MCF 10A (cell line): ENCODE measurements around the gene NLRC4. TPM values are rescaled to one million over a fixed set of nuclear protein-coding genes. Genes with fewer than 3 reads are reported as not detected.
A peak's percentile ranks its signal among the peaks of the same experiment; 100 is the strongest.

ENCODE experiments used
- BruUV-seq: library from RNA; stranded (reverse); fragments of 400-500 nt; replicated peaks from 2 replicates; lab custom pipeline; 2021; lab: Mats Ljungman, UMichigan
- CTCF ChIA-PET: fragments of 300-600 bp; sonication (Branson Sonifier 250); formaldehyde crosslinking; extraction: SDS; loops from one replicate; lab custom pipeline; 2021; ENCODE audit warnings: antibody characterized with exemption, inconsistent platforms; lab: Yijun Ruan, JAX
- POLR2A ChIA-PET: fragments of 300-600, 350-650 bp; sonication (Branson Sonifier 250); formaldehyde crosslinking; extraction: SDS; loops from one replicate; lab custom pipeline; 2020; ENCODE audit warnings: antibody characterized with exemption, inconsistent platforms; lab: Yijun Ruan, JAX
- DNase-seq: peaks from one replicate; pipeline ENCODE4 v3.0.0-alpha.2; 2018; ENCODE audit not compliant: unreplicated experiment
- H3K27ac Mint-ChIP-seq: one replicate; pipeline ENCODE4 v1.8.0; 2022; ENCODE audit warnings: mild to moderate bottlenecking, low read depth, mixed read lengths; ENCODE audit not compliant: unreplicated experiment
- H3K27me3 Mint-ChIP-seq: one replicate; pipeline ENCODE4 v1.8.0; 2022; ENCODE audit warnings: mixed read lengths; ENCODE audit not compliant: insufficient read depth, unreplicated experiment
- H3K36me3 Mint-ChIP-seq: one replicate; pipeline ENCODE4 v1.8.0; 2022; ENCODE audit warnings: mild to moderate bottlenecking, moderate library complexity, mixed read lengths; ENCODE audit not compliant: insufficient read depth, unreplicated experiment
- H3K4me1 Mint-ChIP-seq: one replicate; pipeline ENCODE4 v1.8.0; 2022; ENCODE audit warnings: mixed read lengths; ENCODE audit not compliant: insufficient read depth, unreplicated experiment
- H3K4me3 Mint-ChIP-seq: one replicate; pipeline ENCODE4 v1.8.0; 2022; ENCODE audit warnings: mild to moderate bottlenecking, moderate library complexity, mixed read lengths; ENCODE audit not compliant: unreplicated experiment
- H3K9me3 Mint-ChIP-seq: one replicate; pipeline ENCODE4 v1.8.0; 2022; ENCODE audit warnings: mixed read lengths; ENCODE audit not compliant: unreplicated experiment
- CTCF ChIP-seq: fragments of 200-600 bp; IDR thresholded peaks from one replicate; pipeline ENCODE4 v1.8.0; 2022; ENCODE audit warnings: antibody characterized with exemption, mild to moderate bottlenecking; ENCODE audit not compliant: unreplicated experiment
- intact Hi-C: fragments of 100-400 bp; cut with micrococcal nuclease; formaldehyde crosslinking; loops from 2 replicates; pipeline ENCODE4 v1.14.1; 2022
- total RNA-seq: library from RNA; stranded (reverse); gene quantifications from 2 replicates; pipeline ENCODE4 v1.2.3, GENCODE V29; 2022

Gene NLRC4
- total RNA-seq, 1 experiment from 2014 or later: 0.12 TPM

GRCh38 chr2:32235315-32235714 lies 29.4 kb downstream of the NLRC4 start:
- Mint-ChIP-seq H3K36me3 (peaks cover 22% of the 10 kb centered on the region), H3K27ac (peak overlapping the region; percentile 0), H3K4me1 (peaks cover 29% of the 10 kb centered on the region), H3K9me3 (peaks cover 8% of the 10 kb centered on the region), H3K27me3 (no peaks in the 10 kb centered on the region), H3K4me3 (no peak overlapping the region)
- intact Hi-C loops: no loop called here
- ChIA-PET CTCF (interaction anchor here (0.9 kb wide), 1 partner anchor 11 kb away, joined by 3 read pairs; no protein-coding TSS in a partner anchor), POLR2A (interaction anchor here (0.6 to 4.2 kb wide), 13 partner anchors 9 to 1204 kb away, joined by 3 to 20 read pairs (median 3); partner anchors contain the start of genes SLC30A6 and YIPF4)
- DNase-seq: peak; percentile 82
- no peak for TF ChIP-seq CTCF
- no TSS peak for BruUV-seq

- intact Hi-C loops: no loop called here
- Mint-ChIP-seq H3K36me3 (peaks cover 26% of the 10 kb centered on the region), H3K27ac (no peak overlapping the region), H3K9me3 (peaks cover 8% of the 10 kb centered on the region), H3K4me1 (peaks cover 29% of the 10 kb centered on the region), H3K27me3 (no peaks in the 10 kb centered on the region), H3K4me3 (no peak overlapping the region)
- ChIA-PET POLR2A (interaction anchor here (0.6 to 1.1 kb wide), 2 partner anchors 34 to 59 kb away, joined by 3 read pairs; no protein-coding TSS in a partner anchor), CTCF (interaction anchor here (1.0 kb wide), 1 partner anchor 14 kb away, joined by 3 read pairs; no protein-coding TSS in a partner anchor)
- DNase-seq: no peak
- no TSS peak for BruUV-seq
- no peak for TF ChIP-seq CTCF
These were observed 32.7 kb downstream of the NLRC4 start for GRCh38 chr2:32231959-32232358.

GRCh38 chr2:32229635-32230034 lies 35.1 kb downstream of the NLRC4 start:
- intact Hi-C loops: no loop called here
- peaks cover 34% of the 10 kb centered on the region for H3K36me3 Mint-ChIP-seq
- POLR2A ChIA-PET: interaction anchor here (0.5 to 1.5 kb wide), 2 partner anchors 12 to 222 kb away, joined by 3 to 6 read pairs; no protein-coding TSS in a partner anchor
- peaks cover 8% of the 10 kb centered on the region for H3K9me3 Mint-ChIP-seq
- no peak overlapping the region for H3K4me3 Mint-ChIP-seq
- no peak for DNase-seq
- no TSS peak for BruUV-seq
- H3K4me1 Mint-ChIP-seq: peaks cover 20% of the 10 kb centered on the region
- no peak overlapping the region for H3K27ac Mint-ChIP-seq
- CTCF ChIA-PET: no interaction called here
- H3K27me3 Mint-ChIP-seq: no peaks in the 10 kb centered on the region
- no peak for TF ChIP-seq CTCF

- peaks cover 8% of the 10 kb centered on the region for H3K9me3 Mint-ChIP-seq
- TF ChIP-seq CTCF: no peak
- ChIA-PET CTCF (no interaction called here), POLR2A (no interaction called here)
- intact Hi-C loops: no loop called here
- H3K4me3 Mint-ChIP-seq: no peak overlapping the region
- DNase-seq: no peak
- no peaks in the 10 kb centered on the region for H3K27me3 Mint-ChIP-seq
- no peak overlapping the region for H3K27ac Mint-ChIP-seq
- peaks cover 10% of the 10 kb centered on the region for H3K4me1 Mint-ChIP-seq
- peaks cover 44% of the 10 kb centered on the region for H3K36me3 Mint-ChIP-seq
- BruUV-seq: no TSS peak
These were observed 36.5 kb downstream of the NLRC4 start for GRCh38 chr2:32228181-32228580.
